ENCODE measurements around the gene ATG7. TPM values are rescaled to one million over a fixed set of nuclear protein-coding genes. Genes with fewer than 3 reads are reported as not detected.

ATG7 gene
- total RNA-seq, 1 experiment from 2014 or later: 56.1 TPM

DNA sequence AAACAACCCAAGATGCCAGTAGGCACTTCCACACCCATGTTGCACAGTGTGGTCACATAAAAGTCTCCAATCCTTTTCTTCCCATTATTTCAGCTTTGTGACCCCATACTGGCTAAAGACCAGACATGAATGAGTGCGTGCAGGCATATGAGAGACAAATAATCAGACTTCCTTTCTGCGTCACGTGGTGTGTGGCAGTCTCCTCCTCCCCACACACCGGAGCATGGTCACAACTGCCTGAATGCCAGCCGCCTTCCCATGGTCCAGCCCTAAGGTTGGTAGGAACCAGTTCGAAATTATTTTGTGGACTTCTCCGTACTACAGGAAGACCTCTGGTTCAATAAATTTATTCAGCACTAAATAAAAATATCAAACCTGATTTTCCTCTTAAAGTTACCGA, 306.0 kb downstream of the ATG7 start:
- Histone ChIP-seq H3K4me1 (replicated peaks; ENCODE audit: insufficient read depth) (no peaks in the 10 kb centered on the region), H4K20me1 (ENCODE audit: insufficient read depth) (peaks cover 60% of the 10 kb centered on the region), H2AFZ (no peak overlapping the region), H3K4me3 (no peak overlapping the region), H3K4me2 (no peak overlapping the region), H3K36me3 (ENCODE audit: low read depth) (no peaks in the 10 kb centered on the region), H3K9me2 (ENCODE audit: insufficient read depth) (no peaks in the 10 kb centered on the region), H3F3A (ENCODE audit: insufficient read depth, low read depth) (no peaks in the 10 kb centered on the region), H3K9me3 (ENCODE audit: insufficient read depth, low read depth) (no peaks in the 10 kb centered on the region), H3K27me3 (ENCODE audit: insufficient read depth, low read depth) (no peaks in the 10 kb centered on the region), H3K79me2 (ENCODE audit: low read depth) (peaks cover 48% of the 10 kb centered on the region), H3K27ac (no peak overlapping the region)
- no TSS peak for BruUV-seq (replicated peaks)
- TF ChIP-seq, protein P1, sequence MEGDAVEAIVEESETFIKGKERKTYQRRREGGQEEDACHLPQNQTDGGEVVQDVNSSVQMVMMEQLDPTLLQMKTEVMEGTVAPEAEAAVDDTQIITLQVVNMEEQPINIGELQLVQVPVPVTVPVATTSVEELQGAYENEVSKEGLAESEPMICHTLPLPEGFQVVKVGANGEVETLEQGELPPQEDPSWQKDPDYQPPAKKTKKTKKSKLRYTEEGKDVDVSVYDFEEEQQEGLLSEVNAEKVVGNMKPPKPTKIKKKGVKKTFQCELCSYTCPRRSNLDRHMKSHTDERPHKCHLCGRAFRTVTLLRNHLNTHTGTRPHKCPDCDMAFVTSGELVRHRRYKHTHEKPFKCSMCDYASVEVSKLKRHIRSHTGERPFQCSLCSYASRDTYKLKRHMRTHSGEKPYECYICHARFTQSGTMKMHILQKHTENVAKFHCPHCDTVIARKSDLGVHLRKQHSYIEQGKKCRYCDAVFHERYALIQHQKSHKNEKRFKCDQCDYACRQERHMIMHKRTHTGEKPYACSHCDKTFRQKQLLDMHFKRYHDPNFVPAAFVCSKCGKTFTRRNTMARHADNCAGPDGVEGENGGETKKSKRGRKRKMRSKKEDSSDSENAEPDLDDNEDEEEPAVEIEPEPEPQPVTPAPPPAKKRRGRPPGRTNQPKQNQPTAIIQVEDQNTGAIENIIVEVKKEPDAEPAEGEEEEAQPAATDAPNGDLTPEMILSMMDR (conservative IDR thresholded peaks at IDR 0.05): no peak
- intact Hi-C loops (cut with micrococcal nuclease; ENCODE audit: unreplicated experiment): no loop called here
- ChIA-PET CTCF (interaction anchor here (0.6 kb wide), 1 partner anchor 8 kb away, joined by 3 read pairs; no protein-coding TSS in a partner anchor), POLR2A (ENCODE audit: unreplicated experiment) (no interaction called here)
- DNase-seq: no peak

DNA sequence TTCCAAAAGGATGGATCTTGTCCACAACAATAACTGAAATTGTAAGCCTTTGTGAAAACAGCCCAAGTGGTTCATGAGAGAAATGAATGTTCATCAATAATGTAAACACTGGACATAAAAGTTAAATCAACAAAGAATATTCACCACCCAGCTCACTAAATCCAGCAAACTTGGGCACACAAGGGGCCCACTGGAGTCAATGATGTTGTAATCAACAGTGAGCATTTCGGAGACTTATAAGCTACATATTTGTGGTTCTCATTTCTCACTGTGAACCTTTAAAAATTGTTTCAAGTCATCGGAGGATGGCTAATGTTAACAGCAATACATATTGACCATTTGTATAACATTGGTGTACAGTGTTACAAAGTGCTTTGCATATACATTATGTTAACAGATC, 308.4 kb downstream of the ATG7 start:
- Histone ChIP-seq H3K9me2 (ENCODE audit: insufficient read depth) (no peaks in the 10 kb centered on the region), H3K27me3 (ENCODE audit: insufficient read depth, low read depth) (no peaks in the 10 kb centered on the region), H4K20me1 (ENCODE audit: insufficient read depth) (peaks cover 78% of the 10 kb centered on the region), H3K9me3 (ENCODE audit: insufficient read depth, low read depth) (no peaks in the 10 kb centered on the region), H2AFZ (no peak overlapping the region), H3F3A (ENCODE audit: insufficient read depth, low read depth) (no peaks in the 10 kb centered on the region), H3K4me1 (replicated peaks; ENCODE audit: insufficient read depth) (no peaks in the 10 kb centered on the region), H3K27ac (no peak overlapping the region), H3K4me3 (no peak overlapping the region), H3K4me2 (no peak overlapping the region), H3K36me3 (ENCODE audit: low read depth) (no peaks in the 10 kb centered on the region), H3K79me2 (ENCODE audit: low read depth) (peaks cover 73% of the 10 kb centered on the region)
- POLR2A ChIA-PET (ENCODE audit: unreplicated experiment): no interaction called here
- TF ChIP-seq EZH2 (IDR thresholded peaks at IDR 0.05; ENCODE audit: low read depth): no peak
- TF ChIP-seq, protein P1 (conservative IDR thresholded peaks at IDR 0.05): no peak
- CTCF ChIA-PET: no interaction called here
- no TSS peak for BruUV-seq (replicated peaks)
- DNase-seq: no peak
- intact Hi-C loops (cut with micrococcal nuclease; ENCODE audit: unreplicated experiment): no loop called here

DNA sequence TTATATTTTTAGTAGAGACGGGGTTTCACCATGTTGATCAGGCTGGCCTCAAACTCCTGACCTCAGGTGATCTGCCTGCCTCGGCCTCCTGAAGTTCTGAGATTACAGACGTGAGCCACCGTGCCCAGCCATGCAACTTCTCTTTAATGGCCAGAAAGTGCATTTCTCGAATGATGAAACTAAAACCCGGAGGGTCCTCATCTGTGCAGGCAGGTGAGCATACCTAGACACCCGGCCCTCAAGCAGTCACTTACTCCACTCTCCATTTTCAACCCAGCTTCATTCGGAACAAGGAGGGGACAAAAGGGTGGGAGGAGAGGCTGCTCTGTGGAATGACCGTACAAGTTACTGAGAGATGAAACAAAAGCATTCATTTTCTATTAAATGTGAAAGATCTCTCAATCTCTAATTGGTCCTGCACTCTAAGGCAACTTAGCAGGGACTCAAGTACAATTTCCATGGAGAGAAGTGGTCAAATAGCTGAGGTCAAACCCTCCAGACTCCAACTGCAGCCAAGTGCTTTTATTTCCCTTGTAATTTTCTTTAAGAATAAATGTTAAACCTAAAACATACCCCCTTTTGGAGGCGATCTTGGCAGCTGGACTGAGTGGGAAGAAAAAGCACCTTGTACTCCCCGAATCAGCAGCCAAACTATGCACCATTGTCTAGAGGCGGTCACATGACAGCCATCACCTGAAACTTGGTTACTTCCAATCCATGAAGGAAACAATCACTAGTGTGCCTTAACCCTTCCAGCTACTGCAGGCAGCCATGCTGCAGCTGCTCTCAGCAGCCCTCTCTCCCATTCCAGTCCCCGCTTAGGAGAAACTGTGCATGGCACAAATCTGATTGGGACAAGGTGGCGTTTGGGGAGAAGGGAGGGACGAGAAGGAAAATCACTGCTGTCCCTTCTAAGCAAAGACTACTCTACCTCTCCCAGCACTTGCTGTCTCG, 309.3 kb downstream of the ATG7 start:
- ChIA-PET POLR2A (ENCODE audit: unreplicated experiment) (no interaction called here), CTCF (no interaction called here)
- peaks cover 76% of the 10 kb centered on the region for H4K20me1 ChIP-seq (ENCODE audit: insufficient read depth)
- no peak overlapping the region for H3K4me3 ChIP-seq
- no peaks in the 10 kb centered on the region for H3K9me2 ChIP-seq (ENCODE audit: insufficient read depth)
- H3K27me3 ChIP-seq (ENCODE audit: insufficient read depth, low read depth): no peaks in the 10 kb centered on the region
- H2AFZ ChIP-seq: no peak overlapping the region
- no peaks in the 10 kb centered on the region for H3F3A ChIP-seq (ENCODE audit: insufficient read depth, low read depth)
- H3K4me2 ChIP-seq: 0 out of 2 replicates have a peak overlapping the region, but pooled peaks have one; percentile 6
- no peak for DNase-seq
- TF ChIP-seq, protein P1 (conservative IDR thresholded peaks at IDR 0.05): no peak
- TF ChIP-seq EZH2 (IDR thresholded peaks at IDR 0.05; ENCODE audit: low read depth): no peak
- no peaks in the 10 kb centered on the region for H3K9me3 ChIP-seq (ENCODE audit: insufficient read depth, low read depth)
- H3K79me2 ChIP-seq (ENCODE audit: low read depth): peaks cover 81% of the 10 kb centered on the region
- no peaks in the 10 kb centered on the region for H3K36me3 ChIP-seq (ENCODE audit: low read depth)
- intact Hi-C loops (cut with micrococcal nuclease; ENCODE audit: unreplicated experiment): loop anchor here (1.0 kb wide), 1 partner anchor 10 kb away; no protein-coding TSS in a partner anchor
- BruUV-seq (replicated peaks): no TSS peak
- no peak overlapping the region for H3K27ac ChIP-seq
- no peaks in the 10 kb centered on the region for H3K4me1 ChIP-seq (replicated peaks; ENCODE audit: insufficient read depth)

Measured in PC-9 (cell line).